Jurkat, Clone E6-1 (cell line): ENCODE measurements around the gene SETD5. TPM values are rescaled to one million over a fixed set of nuclear protein-coding genes. Genes with fewer than 3 reads are reported as not detected.

Source experiments
- DNase-seq: peaks from one replicate; pipeline ENCODE4 v3.0.0-alpha.2; 2011; ENCODE audit warnings: low read depth, low spot score
- H3K4me3 ChIP-seq: 2 replicates; pipeline ENCODE4 v1.5.1; 2011; ENCODE audit warnings: mild to moderate bottlenecking, low read length, control low read depth, moderate library complexity
- polyA plus RNA-seq: library from polyadenylated mRNA; unstranded; fragments of >200 nt; gene quantifications from one replicate; pipeline ENCODE4 v1.2.1, GENCODE V29; 2012; ENCODE audit warnings: missing spikeins; ENCODE audit not compliant: insufficient read length, insufficient read depth

SETD5 gene
- polyA plus RNA-seq = 88.3 TPM

GRCh38 chr3:9397332-9397905, at the start of gene SETD5:
SETD5 (plus strand) TSS chr3:9397615; CDS start chr3:9428939, 31,324 bp downstream.
- H3K4me3 ChIP-seq = peak within 1 kb of the TSS; percentile 88
- peak; percentile 90 for DNase-seq

- no peak for DNase-seq
- no peak overlapping the region for H3K4me3 ChIP-seq
These were observed 49.5 kb upstream of the SETD5 start for GRCh38 chr3:9347887-9348286.

GRCh38 chr3:9349321-9350117, 47.9 kb upstream of the SETD5 start:
- no peak overlapping the region for H3K4me3 ChIP-seq

GRCh38 chr3:9351709-9352126, 45.7 kb upstream of the SETD5 start:
- H3K4me3 ChIP-seq = no peak overlapping the region
- DNase-seq = no peak

More at GRCh38 chr3:9349321-9350117, 47.9 kb upstream of the SETD5 start:
- no peak for DNase-seq

GRCh38 chr3:9352917-9353752, 44.3 kb upstream of the SETD5 start:
- DNase-seq = peak; percentile 55
- no peak overlapping the region for H3K4me3 ChIP-seq

- peak overlapping the region; percentile 88 for H3K4me3 ChIP-seq
- DNase-seq = no peak
These were observed 35.6 kb upstream of the SETD5 start for GRCh38 chr3:9361691-9362388.

- peak; percentile 90 for DNase-seq
- peak within 1 kb of the TSS; percentile 88 for H3K4me3 ChIP-seq
These were observed 34.5 kb upstream of the SETD5 start, which contains the start of gene THUMPD3 for GRCh38 chr3:9362731-9363530. THUMPD3 (plus strand) TSS chr3:9363054; CDS start chr3:9365069, 2,015 bp downstream.

- no peak for DNase-seq
- H3K4me3 ChIP-seq = no peak overlapping the region
These were observed 27.9 kb upstream of the SETD5 start for GRCh38 chr3:9369508-9369907.

GRCh38 chr3:9373465-9373864, 23.9 kb upstream of the SETD5 start:
- H3K4me3 ChIP-seq = no peak overlapping the region

GRCh38 chr3:9377981-9378380, 19.4 kb upstream of the SETD5 start:
- H3K4me3 ChIP-seq = no peak overlapping the region
- DNase-seq = no peak

More at GRCh38 chr3:9373465-9373864, 23.9 kb upstream of the SETD5 start:
- DNase-seq = peak; percentile 38

- no peak overlapping the region for H3K4me3 ChIP-seq
- DNase-seq = no peak
These were observed 18.1 kb upstream of the SETD5 start for GRCh38 chr3:9379327-9379726.

GRCh38 chr3:9380014-9380413, 17.4 kb upstream of the SETD5 start:
- no peak overlapping the region for H3K4me3 ChIP-seq
- no peak for DNase-seq

GRCh38 chr3:9384141-9384828, 13.1 kb upstream of the SETD5 start:
- no peak overlapping the region for H3K4me3 ChIP-seq
- DNase-seq = no peak

- no peak overlapping the region for H3K4me3 ChIP-seq
- DNase-seq = no peak
These were observed 12.0 kb upstream of the SETD5 start for GRCh38 chr3:9385187-9386077.

- DNase-seq = no peak
- no peak overlapping the region for H3K4me3 ChIP-seq
These were observed 11.3 kb upstream of the SETD5 start for GRCh38 chr3:9386078-9386459.

- no peak overlapping the region for H3K4me3 ChIP-seq
- no peak for DNase-seq
These were observed 10.7 kb upstream of the SETD5 start for GRCh38 chr3:9386501-9387321.
